Neural cell (in vitro differentiated cells): ENCODE measurements around the gene RGS13.

Experiments used
- CTCF ChIP-seq: fragments of 450-650 bp; IDR thresholded peaks from 2 replicates; pipeline ENCODE4 v1.5.1; 2014; ENCODE audit warnings: antibody characterized with exemption, mild to moderate bottlenecking, moderate library complexity; ENCODE audit not compliant: poor library complexity, severe bottlenecking
- EP300 ChIP-seq: fragments of 450-650 bp; conservative IDR thresholded peaks from 2 replicates; pipeline ENCODE4 v1.6.1; 2014; ENCODE audit warnings: antibody characterized with exemption, mild to moderate bottlenecking, moderate library complexity; ENCODE audit not compliant: poor library complexity, severe bottlenecking
- EZH2 ChIP-seq: fragments of 200-600, 300-800 bp; shearing (Covaris generic), sonication (generic); IDR thresholded peaks from 2 replicates; pipeline ENCODE4 v1.6.1; 2014; ENCODE audit warnings: antibody characterized with exemption, low read length, borderline replicate concordance, mild to moderate bottlenecking; ENCODE audit not compliant: insufficient read depth, poor library complexity, severe bottlenecking
- POLR2AphosphoS5 ChIP-seq: IDR thresholded peaks from 2 replicates; pipeline ENCODE4 v1.6.1; 2012
- RAD21 ChIP-seq: fragments of 450-650 bp; conservative IDR thresholded peaks from 2 replicates; pipeline ENCODE4 v1.6.1; 2014; ENCODE audit warnings: antibody characterized with exemption, mild to moderate bottlenecking, moderate library complexity
- SMC3 ChIP-seq: fragments of 450-650 bp; conservative IDR thresholded peaks from 2 replicates; pipeline ENCODE4 v1.6.1; 2014; ENCODE audit warnings: antibody characterized with exemption, mild to moderate bottlenecking, moderate library complexity; ENCODE audit not compliant: poor library complexity
- TAF1 ChIP-seq: IDR thresholded peaks from 2 replicates; pipeline ENCODE4 v1.6.1; 2012; ENCODE audit warnings: low read depth
- TF ChIP-seq, protein P1 (sequence below): IDR thresholded peaks from 2 replicates; pipeline ENCODE4 v1.6.1; 2012; ENCODE audit warnings: borderline replicate concordance

DNA sequence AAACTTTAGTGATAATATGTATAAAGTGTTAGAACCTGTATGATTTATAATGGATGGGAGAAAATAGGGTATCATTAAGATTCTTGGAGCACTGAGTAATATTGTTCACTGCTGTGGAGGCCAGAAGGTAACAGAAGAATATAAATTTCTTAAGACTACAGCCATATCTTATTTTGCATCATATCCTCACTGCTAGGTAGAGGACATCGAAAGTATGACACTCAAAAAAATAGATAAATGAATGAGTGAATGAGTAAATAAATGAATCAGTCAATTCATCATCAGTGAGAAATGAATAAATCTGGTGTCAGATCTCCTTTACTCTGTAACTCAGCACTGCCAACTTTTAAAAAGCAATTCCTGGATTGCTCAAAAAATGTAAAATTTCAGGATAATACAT, 33.2 kb downstream of the RGS13 start:
- no peak for TF ChIP-seq TAF1
- TF ChIP-seq CTCF: no peak
- TF ChIP-seq POLR2AphosphoS5: no peak
- no peak for TF ChIP-seq EZH2
- TF ChIP-seq RAD21: no peak
- TF ChIP-seq, protein P1, sequence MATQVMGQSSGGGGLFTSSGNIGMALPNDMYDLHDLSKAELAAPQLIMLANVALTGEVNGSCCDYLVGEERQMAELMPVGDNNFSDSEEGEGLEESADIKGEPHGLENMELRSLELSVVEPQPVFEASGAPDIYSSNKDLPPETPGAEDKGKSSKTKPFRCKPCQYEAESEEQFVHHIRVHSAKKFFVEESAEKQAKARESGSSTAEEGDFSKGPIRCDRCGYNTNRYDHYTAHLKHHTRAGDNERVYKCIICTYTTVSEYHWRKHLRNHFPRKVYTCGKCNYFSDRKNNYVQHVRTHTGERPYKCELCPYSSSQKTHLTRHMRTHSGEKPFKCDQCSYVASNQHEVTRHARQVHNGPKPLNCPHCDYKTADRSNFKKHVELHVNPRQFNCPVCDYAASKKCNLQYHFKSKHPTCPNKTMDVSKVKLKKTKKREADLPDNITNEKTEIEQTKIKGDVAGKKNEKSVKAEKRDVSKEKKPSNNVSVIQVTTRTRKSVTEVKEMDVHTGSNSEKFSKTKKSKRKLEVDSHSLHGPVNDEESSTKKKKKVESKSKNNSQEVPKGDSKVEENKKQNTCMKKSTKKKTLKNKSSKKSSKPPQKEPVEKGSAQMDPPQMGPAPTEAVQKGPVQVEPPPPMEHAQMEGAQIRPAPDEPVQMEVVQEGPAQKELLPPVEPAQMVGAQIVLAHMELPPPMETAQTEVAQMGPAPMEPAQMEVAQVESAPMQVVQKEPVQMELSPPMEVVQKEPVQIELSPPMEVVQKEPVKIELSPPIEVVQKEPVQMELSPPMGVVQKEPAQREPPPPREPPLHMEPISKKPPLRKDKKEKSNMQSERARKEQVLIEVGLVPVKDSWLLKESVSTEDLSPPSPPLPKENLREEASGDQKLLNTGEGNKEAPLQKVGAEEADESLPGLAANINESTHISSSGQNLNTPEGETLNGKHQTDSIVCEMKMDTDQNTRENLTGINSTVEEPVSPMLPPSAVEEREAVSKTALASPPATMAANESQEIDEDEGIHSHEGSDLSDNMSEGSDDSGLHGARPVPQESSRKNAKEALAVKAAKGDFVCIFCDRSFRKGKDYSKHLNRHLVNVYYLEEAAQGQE: no peak
- TF ChIP-seq EP300: no peak
- no peak for TF ChIP-seq SMC3
